DLD1 (cell line): Measurements from ENCODE around the gene ENTPD2.
"Not testable (repeated sequence)": the region's sequence is repeated elsewhere in the genome, so short reads cannot be mapped to it uniquely, and the experiment has no call there.

Experiments
- in situ Hi-C: cut with HindIII; loops from 2 replicates; pipeline ENCODE4 v1.10.0; 2017; ENCODE audit warnings: low sequenced_read_pairs

ENTPD2 gene

GRCh38 chr9:137007816-137008270 is 46.0 kb downstream of the ENTPD2 start:
- in situ Hi-C loops = no loop called here

GRCh38 chr9:137007108-137007815 is 46.6 kb downstream of the ENTPD2 start:
- in situ Hi-C loops = no loop called here

- in situ Hi-C loops = no loop called here
Observed at GRCh38 chr9:137006116-137007003, 47.5 kb downstream of the ENTPD2 start.

DNA sequence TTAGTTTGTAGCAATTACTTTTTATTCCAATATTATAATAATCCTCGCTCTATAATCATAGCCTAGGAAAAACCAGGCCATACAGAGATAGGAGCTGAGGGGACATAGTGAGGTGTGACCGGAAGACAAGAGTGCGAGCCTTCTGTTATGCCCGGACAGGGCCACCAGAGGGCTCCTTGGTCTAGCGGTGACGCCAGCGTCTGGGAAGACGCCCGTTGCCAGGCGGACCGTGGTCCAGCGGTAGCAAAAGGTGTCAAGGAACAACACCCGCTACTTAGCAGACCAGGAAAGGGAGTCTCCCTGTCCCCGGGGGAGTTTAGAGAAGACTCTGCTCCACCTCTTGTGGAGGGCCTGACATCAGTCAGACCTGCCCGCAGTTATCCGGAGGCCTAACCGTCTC is 49.6 kb downstream of the ENTPD2 start:
- in situ Hi-C loops = not testable (repeated sequence)

- in situ Hi-C loops = no loop called here
Observed at GRCh38 chr9:137002646-137003041, 51.2 kb downstream of the ENTPD2 start.

DNA sequence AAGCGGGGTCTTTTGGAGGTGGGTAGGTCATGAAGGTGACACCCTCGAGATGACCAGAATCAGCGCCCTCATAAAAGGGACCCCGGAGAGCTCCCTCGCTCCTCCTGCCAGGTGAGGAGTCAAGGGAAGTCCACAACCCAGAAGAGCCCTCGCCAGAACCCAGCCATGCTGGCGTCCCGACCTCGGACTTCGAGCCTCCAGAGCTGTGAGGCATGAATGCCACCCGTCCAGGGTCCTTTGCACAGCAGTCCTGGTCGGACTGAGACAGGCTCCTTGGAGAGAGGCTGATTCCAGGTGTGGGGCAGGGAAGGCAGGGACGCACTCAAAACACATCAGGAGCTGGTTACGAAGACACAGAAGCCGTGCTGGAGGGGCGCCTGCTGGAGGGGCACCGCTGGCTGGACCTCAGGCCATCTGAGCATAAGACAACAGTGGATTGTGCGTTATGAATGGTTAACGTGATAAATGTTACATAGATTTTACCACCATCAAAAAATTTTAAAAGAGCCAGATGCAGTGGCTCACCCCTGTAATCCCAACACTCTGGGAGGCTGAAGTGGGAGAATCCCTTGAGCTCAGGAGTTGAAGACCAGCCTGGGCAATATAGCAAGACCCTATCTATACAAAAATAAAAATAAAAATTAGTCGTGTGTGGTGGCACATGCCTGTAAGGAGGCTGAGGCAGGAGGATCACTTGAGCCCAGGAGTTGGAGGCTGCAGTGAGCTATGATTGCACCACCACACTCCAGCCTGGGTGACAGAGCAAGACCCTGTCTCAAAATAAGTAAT is 51.8 kb downstream of the ENTPD2 start:
- in situ Hi-C loops = no loop called here

DNA sequence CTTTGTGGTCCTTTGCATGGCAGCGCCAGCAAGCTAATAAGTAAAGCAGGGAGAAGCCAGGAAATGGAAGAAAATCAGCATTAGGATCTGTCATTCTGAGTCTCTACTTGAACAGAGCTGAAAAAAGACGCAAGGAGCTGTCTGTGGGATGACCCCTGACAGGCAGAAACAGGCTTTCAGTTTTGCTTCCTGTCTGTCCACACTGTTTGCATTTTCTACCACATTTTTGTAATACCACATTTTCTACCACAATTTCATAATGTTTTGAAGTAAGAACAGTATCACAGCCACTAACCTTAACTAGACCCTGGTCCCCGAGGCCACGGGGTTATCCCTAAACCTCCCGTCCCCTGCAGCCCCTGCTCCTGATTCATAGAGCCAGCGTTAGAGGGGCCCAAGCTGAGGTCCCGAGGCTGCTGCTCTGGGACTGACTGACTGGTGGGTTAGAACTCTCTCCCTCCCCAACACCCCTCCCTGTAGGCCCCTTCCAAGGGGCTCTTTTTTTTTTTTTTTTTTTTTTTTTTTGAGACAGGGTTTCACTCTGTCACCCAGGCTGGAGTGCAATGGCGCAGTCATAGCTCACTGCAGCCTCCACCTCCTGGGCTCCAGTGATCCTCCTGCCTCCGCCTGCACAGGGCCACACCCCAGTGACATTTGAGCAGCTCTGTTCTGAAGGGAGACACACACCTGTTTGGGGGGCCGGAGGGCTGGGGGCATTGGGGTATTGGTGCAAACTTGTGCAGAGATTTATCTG is 53.5 kb downstream of the ENTPD2 start:
- in situ Hi-C loops = no loop called here
